GM19328 (cell line): ENCODE results near the gene FRMD4A.

Experiments
- ATAC-seq: cut with Tn5 transposase; IDR thresholded peaks from one replicate; pipeline ENCODE4 v1.9.1; 2021; ENCODE audit warnings: mild to moderate bottlenecking, moderate library complexity; ENCODE audit not compliant: unreplicated experiment

The FRMD4A gene

GRCh38 chr10:14195433-14195832, 135.3 kb downstream of the FRMD4A start:
- ATAC-seq, result no peak

- ATAC-seq, result no peak
Measured at GRCh38 chr10:14192746-14193145, 138.0 kb downstream of the FRMD4A start.

- ATAC-seq, result no peak
Measured at GRCh38 chr10:14191871-14192270, 138.9 kb downstream of the FRMD4A start.

- ATAC-seq, result no peak
Measured at GRCh38 chr10:14191407-14191806, 139.3 kb downstream of the FRMD4A start.

GRCh38 chr10:14190702-14191101, 140.0 kb downstream of the FRMD4A start:
- ATAC-seq, result no peak

GRCh38 chr10:14186245-14186644, 144.5 kb downstream of the FRMD4A start:
- no peak for ATAC-seq

GRCh38 chr10:14185316-14186045, 145.2 kb downstream of the FRMD4A start:
- peak; percentile 72 for ATAC-seq

GRCh38 chr10:14184841-14185315, 145.8 kb downstream of the FRMD4A start:
- ATAC-seq, result peak; percentile 60

- no peak for ATAC-seq
Measured at GRCh38 chr10:14182781-14183180, 147.9 kb downstream of the FRMD4A start.

GRCh38 chr10:14181567-14181936, 149.2 kb downstream of the FRMD4A start:
- ATAC-seq, result no peak

GRCh38 chr10:14180911-14181566, 149.7 kb downstream of the FRMD4A start:
- ATAC-seq, result no peak

- no peak for ATAC-seq
Measured at GRCh38 chr10:14179251-14179650, 151.5 kb downstream of the FRMD4A start.

- ATAC-seq, result no peak
Measured at GRCh38 chr10:14173706-14174594, 156.8 kb downstream of the FRMD4A start.

GRCh38 chr10:14173391-14173705, 157.4 kb downstream of the FRMD4A start:
- ATAC-seq, result no peak

GRCh38 chr10:14172336-14172950, 158.3 kb downstream of the FRMD4A start:
- ATAC-seq, result no peak

- ATAC-seq, result no peak
Measured at GRCh38 chr10:14171336-14171735, 159.4 kb downstream of the FRMD4A start.

- no peak for ATAC-seq
Measured at GRCh38 chr10:14163377-14164086, 167.2 kb downstream of the FRMD4A start.

- ATAC-seq, result no peak
Measured at GRCh38 chr10:14162629-14163344, 167.9 kb downstream of the FRMD4A start.

- no peak for ATAC-seq
Measured at GRCh38 chr10:14162061-14162460, 168.7 kb downstream of the FRMD4A start.

GRCh38 chr10:14160299-14160698, 170.4 kb downstream of the FRMD4A start:
- no peak for ATAC-seq
